Upper lobe of left lung (tissue), 6 donors: ENCODE measurements around the gene WDR37. TPM values are rescaled to one million over a fixed set of nuclear protein-coding genes. Genes with fewer than 3 reads are reported as not detected.

Source experiments
- ATAC-seq, 2 donors: fragments of 200-7000 bp; cut with Tn5 transposase; one replicate each; pipeline ENCODE4 v1.9.1; 2022; ENCODE audit warnings: mild to moderate bottlenecking in 2 of 2, moderate library complexity in 2 of 2; ENCODE audit not compliant: low FRiP score in 2 of 2
- DNase-seq, 2 donors: peaks; one replicate each; pipeline ENCODE4 v3.0.0-alpha.2; 2019 to 2020
- H3K27ac ChIP-seq, 4 donors: fragments of 200-600 bp; sonication (generic); one replicate each; pipeline ENCODE4 v1.5.1; 2016 to 2019
- H3K27me3 ChIP-seq, 4 donors: fragments of 200-600 bp; sonication (generic); one replicate each; pipeline ENCODE4 v1.5.1; 2017 to 2019
- H3K36me3 ChIP-seq, 4 donors: fragments of 200-600 bp; sonication (generic); one replicate each; pipeline ENCODE4 v1.5.1; 2016 to 2019
- H3K4me1 ChIP-seq, 4 donors: fragments of 200-600 bp; sonication (generic); one replicate each; pipeline ENCODE4 v1.5.1; 2018 to 2019
- H3K4me3 ChIP-seq, 4 donors: fragments of 200-600 bp; sonication (generic); one replicate each; pipeline ENCODE4 v1.5.1; 2017 to 2019; ENCODE audit warnings: mild to moderate bottlenecking in 2 of 4, moderate library complexity in 1 of 4
- H3K9me3 ChIP-seq, 4 donors: fragments of 200-600 bp; sonication (generic); one replicate each; pipeline ENCODE4 v1.5.1; 2018 to 2019
- EP300 ChIP-seq, 4 donors: sonication (generic); formaldehyde crosslinking; IDR thresholded peaks; one replicate each; pipeline ENCODE4 v1.5.1; 2017; ENCODE audit warnings: antibody characterized with exemption in 4 of 4, control low read depth in 2 of 4
- POLR2A ChIP-seq, 4 donors: fragments of 450-650 bp; IDR thresholded peaks; one replicate each; pipeline ENCODE4 v1.5.1; 2016 to 2017; ENCODE audit warnings: antibody characterized with exemption in 4 of 4, mild to moderate bottlenecking in 2 of 4
- POLR2AphosphoS5 ChIP-seq, 2 donors: sonication (generic); formaldehyde crosslinking; IDR thresholded peaks; one replicate each; pipeline ENCODE4 v1.5.1; 2017; ENCODE audit warnings: antibody characterized with exemption in 2 of 2
- WGBS, 2 donors: methylation state at CpG; one replicate each; pipeline ENCODE4 v1.1.5; 2017 to 2018; 5-methylcytosine and 5-hydroxymethylcytosine counted together
- total RNA-seq, 6 donors: library from RNA; depleted of rRNA in 4 of 6; stranded (reverse); fragments of >200 nt in 4 of 6; gene quantifications; one replicate each; pipeline versions ENCODE4 v1.1.0 to v1.2.1, GENCODE V29; 2016 to 2021
- TF ChIP-seq, protein P1 (sequence below), 6 experiments: fragments of 450-650 bp in 4 of 6; fragments of 200-600 bp in 2 of 6; sonication (generic) in 2 of 6; IDR thresholded peaks; one replicate each; pipeline ENCODE4 v1.5.1; 2016 to 2019; ENCODE audit warnings: antibody characterized with exemption in 6 of 6
- donor health status: DM: no; HTN: no; CAD: no; lungs with moderate emphysema.
- donor health status: DM: no; HTN: yes; CAD: no; lungs with severe emphysema.

Gene WDR37
- total RNA-seq, 6 donors from 2014 or later: 18.1 to 31.4 (median 19.9) TPM

- 89 to 95% methylated on average over 7 of the region's 7 CpGs for WGBS, 2 donors
- Histone ChIP-seq H3K36me3 (peaks cover 47 to 96% (median 89%) of the 10 kb centered on the region in 4 donors), H3K27me3 (no peaks in the 10 kb centered on the region), H3K9me3 (no peaks in the 10 kb centered on the region), H3K4me3 (no peak overlapping the region), H3K27ac (no peak overlapping the region), H3K4me1 (no peaks in the 10 kb centered on the region)
- ATAC-seq (peak in 1 of 2 donors; percentile 67), DNase-seq (no peak)
- no peak for TF ChIP-seq EP300 (IDR thresholded peaks at IDR 0.05)
- TF ChIP-seq, protein P1, sequence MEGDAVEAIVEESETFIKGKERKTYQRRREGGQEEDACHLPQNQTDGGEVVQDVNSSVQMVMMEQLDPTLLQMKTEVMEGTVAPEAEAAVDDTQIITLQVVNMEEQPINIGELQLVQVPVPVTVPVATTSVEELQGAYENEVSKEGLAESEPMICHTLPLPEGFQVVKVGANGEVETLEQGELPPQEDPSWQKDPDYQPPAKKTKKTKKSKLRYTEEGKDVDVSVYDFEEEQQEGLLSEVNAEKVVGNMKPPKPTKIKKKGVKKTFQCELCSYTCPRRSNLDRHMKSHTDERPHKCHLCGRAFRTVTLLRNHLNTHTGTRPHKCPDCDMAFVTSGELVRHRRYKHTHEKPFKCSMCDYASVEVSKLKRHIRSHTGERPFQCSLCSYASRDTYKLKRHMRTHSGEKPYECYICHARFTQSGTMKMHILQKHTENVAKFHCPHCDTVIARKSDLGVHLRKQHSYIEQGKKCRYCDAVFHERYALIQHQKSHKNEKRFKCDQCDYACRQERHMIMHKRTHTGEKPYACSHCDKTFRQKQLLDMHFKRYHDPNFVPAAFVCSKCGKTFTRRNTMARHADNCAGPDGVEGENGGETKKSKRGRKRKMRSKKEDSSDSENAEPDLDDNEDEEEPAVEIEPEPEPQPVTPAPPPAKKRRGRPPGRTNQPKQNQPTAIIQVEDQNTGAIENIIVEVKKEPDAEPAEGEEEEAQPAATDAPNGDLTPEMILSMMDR (IDR thresholded peaks at IDR 0.05): no peak
- no peak for TF ChIP-seq POLR2AphosphoS5 (IDR thresholded peaks at IDR 0.05)
- TF ChIP-seq POLR2A (IDR thresholded peaks at IDR 0.05): no peak
Observed at GRCh38 chr10:1010703-1011102, 45.5 kb upstream of the WDR37 start.

- H3K9me3 ChIP-seq: no peaks in the 10 kb centered on the region
- H3K27ac ChIP-seq: no peak overlapping the region
- no peaks in the 10 kb centered on the region for H3K27me3 ChIP-seq
- TF ChIP-seq POLR2A (IDR thresholded peaks at IDR 0.05): no peak
- no peak for TF ChIP-seq POLR2AphosphoS5 (IDR thresholded peaks at IDR 0.05)
- TF ChIP-seq, protein P1 (IDR thresholded peaks at IDR 0.05): no peak
- TF ChIP-seq EP300 (IDR thresholded peaks at IDR 0.05): no peak
- no peak overlapping the region for H3K4me3 ChIP-seq
- 95 to 97% methylated on average over 16 of the region's 16 CpGs for WGBS, 2 donors
- peak in 1 of 2 donors; percentile 17 for ATAC-seq
- no peak for DNase-seq
- peaks cover 42 to 96% (median 89%) of the 10 kb centered on the region in 4 donors for H3K36me3 ChIP-seq
- no peaks in the 10 kb centered on the region for H3K4me1 ChIP-seq
Observed at GRCh38 chr10:1011696-1012095, 44.5 kb upstream of the WDR37 start.

- 97 to 99% methylated on average over 8 to 11 of the region's 11 CpGs for WGBS, 2 donors
- DNase-seq: no peak
- H3K4me1 ChIP-seq: no peaks in the 10 kb centered on the region
- no peak for ATAC-seq
- no peaks in the 10 kb centered on the region for H3K27me3 ChIP-seq
- H3K4me3 ChIP-seq: no peak overlapping the region
- H3K9me3 ChIP-seq: no peaks in the 10 kb centered on the region
- peaks cover 22 to 91% (median 70%) of the 10 kb centered on the region in 4 donors for H3K36me3 ChIP-seq
- TF ChIP-seq POLR2AphosphoS5 (IDR thresholded peaks at IDR 0.05) (no peak), EP300 (IDR thresholded peaks at IDR 0.05) (no peak), POLR2A (IDR thresholded peaks at IDR 0.05) (no peak)
- TF ChIP-seq, protein P1 (IDR thresholded peaks at IDR 0.05): no peak
- H3K27ac ChIP-seq: no peak overlapping the region
Observed at GRCh38 chr10:1015688-1016087, 40.5 kb upstream of the WDR37 start.

- no peak for DNase-seq
- Histone ChIP-seq H3K27ac (no peak overlapping the region), H3K36me3 (peaks cover 10 to 55% (median 34%) of the 10 kb centered on the region in 4 donors), H3K9me3 (no peaks in the 10 kb centered on the region), H3K27me3 (no peaks in the 10 kb centered on the region), H3K4me1 (no peaks in the 10 kb centered on the region), H3K4me3 (no peak overlapping the region)
- no peak for ATAC-seq
- WGBS, 2 donors: 94 to 95% methylated on average over 10 of the region's 10 CpGs
- no peak for TF ChIP-seq POLR2A (IDR thresholded peaks at IDR 0.05)
- TF ChIP-seq, protein P1 (IDR thresholded peaks at IDR 0.05): no peak
- TF ChIP-seq EP300 (IDR thresholded peaks at IDR 0.05): no peak
- no peak for TF ChIP-seq POLR2AphosphoS5 (IDR thresholded peaks at IDR 0.05)
Observed at GRCh38 chr10:1019362-1019761, 36.8 kb upstream of the WDR37 start.

DNA sequence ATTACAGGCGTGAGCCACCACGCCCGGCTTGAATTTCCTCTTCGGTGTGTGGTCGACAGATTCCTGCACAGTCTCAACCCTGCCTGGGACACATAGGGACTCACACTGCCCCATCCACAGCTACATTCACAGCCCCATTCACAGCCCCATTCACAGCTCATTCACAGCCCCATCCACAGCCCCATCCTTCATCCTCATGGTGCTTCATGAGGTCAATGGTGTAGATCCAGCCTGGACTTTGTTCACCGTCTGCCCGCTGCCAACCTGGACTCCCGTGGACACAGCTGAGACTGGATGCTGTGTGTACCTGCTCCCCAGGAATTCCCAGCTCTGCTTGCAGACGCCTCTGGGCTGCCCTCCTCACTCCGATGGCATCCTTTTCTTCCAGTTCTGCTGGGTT, 35.7 kb upstream of the WDR37 start:
- WGBS, 2 donors: 94 to 100% methylated on average over 10 of the region's 10 CpGs
- H3K27ac ChIP-seq: no peak overlapping the region
- peaks cover 6 to 48% (median 30%) of the 10 kb centered on the region in 4 donors for H3K36me3 ChIP-seq
- DNase-seq: no peak
- no peaks in the 10 kb centered on the region for H3K4me1 ChIP-seq
- H3K9me3 ChIP-seq: no peaks in the 10 kb centered on the region
- TF ChIP-seq EP300 (IDR thresholded peaks at IDR 0.05) (no peak), POLR2A (IDR thresholded peaks at IDR 0.05) (no peak), POLR2AphosphoS5 (IDR thresholded peaks at IDR 0.05) (no peak)
- TF ChIP-seq, protein P1 (IDR thresholded peaks at IDR 0.05): no peak
- peak; percentile 24 to 62 for ATAC-seq
- no peak overlapping the region for H3K4me3 ChIP-seq
- no peaks in the 10 kb centered on the region for H3K27me3 ChIP-seq
